ENCODE results near the gene PRKCE.

Gene PRKCE

DNA sequence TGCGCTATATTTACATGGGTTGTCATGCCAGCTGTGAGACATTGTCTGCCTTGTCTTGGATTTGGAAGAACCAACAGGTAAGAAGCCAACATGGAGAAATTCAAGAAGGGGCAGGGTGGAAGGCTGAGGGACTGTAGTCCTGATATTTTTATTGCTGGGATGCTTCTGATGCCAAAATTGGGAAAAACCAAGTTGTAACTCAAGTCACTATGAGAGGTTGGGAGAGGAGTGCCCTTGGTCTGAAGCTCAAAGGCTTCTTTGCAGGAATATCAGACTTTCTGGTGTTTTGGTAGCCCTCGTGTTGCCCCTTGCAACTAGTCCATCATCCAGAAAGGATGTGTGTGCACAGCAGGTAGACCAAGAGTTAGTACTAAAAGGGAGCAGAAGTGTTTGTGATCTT is 351.5 kb downstream of the PRKCE start:
- Histone ChIP-seq H3K9me3 (ENCODE audit: control insufficient read depth, low read length) (no peaks in the 10 kb centered on the region), H3K4me1 (ENCODE audit: control insufficient read depth, insufficient read depth, low read length) (no peaks in the 10 kb centered on the region), H3K27ac (ENCODE audit: insufficient read depth, low read depth, low read length, poor library complexity, severe bottlenecking) (no peak overlapping the region), H3K27me3 (ENCODE audit: control insufficient read depth, insufficient read depth, low read length, poor library complexity, severe bottlenecking) (no peaks in the 10 kb centered on the region), H3K36me3 (ENCODE audit: control insufficient read depth, insufficient read depth, low read length) (no peaks in the 10 kb centered on the region), H3K4me3 (ENCODE audit: insufficient read depth, low read depth, low read length) (no peak overlapping the region)
- 89 to 91% methylated on average over 2 of the region's 2 CpGs for WGBS, 2 experiments

DNA sequence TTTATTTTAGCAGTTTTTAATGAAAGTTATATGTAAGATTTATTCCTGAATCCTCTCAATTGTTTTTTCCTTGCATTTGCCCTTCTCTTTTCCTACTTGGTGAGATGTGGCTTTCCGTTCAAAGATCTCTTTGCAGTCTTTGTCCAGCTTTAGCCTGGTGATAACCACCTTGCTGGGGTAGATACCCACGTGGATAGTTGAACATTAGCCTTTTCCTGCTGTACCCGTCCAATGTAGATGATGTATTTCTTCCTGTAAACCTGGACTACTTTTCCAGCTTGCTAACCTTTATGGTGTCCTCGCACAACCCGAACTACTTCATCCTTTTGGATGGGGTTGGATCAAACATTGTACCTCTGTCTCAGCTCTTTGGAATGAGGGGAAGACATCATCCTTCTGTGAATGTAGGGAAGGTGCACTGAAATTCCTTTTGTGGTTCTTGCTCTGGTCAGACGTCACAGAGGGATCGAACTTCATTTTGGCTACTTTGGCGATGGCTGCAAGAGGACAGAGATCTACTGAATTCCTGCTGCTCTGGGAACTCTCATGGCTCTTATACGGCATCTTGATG is 352.5 kb downstream of the PRKCE start:
- no peaks in the 10 kb centered on the region for H3K27me3 ChIP-seq (ENCODE audit: control insufficient read depth, insufficient read depth, low read length, poor library complexity, severe bottlenecking)
- 93% methylated on average over 9 of the region's 9 CpGs for WGBS, 2 experiments

DNA sequence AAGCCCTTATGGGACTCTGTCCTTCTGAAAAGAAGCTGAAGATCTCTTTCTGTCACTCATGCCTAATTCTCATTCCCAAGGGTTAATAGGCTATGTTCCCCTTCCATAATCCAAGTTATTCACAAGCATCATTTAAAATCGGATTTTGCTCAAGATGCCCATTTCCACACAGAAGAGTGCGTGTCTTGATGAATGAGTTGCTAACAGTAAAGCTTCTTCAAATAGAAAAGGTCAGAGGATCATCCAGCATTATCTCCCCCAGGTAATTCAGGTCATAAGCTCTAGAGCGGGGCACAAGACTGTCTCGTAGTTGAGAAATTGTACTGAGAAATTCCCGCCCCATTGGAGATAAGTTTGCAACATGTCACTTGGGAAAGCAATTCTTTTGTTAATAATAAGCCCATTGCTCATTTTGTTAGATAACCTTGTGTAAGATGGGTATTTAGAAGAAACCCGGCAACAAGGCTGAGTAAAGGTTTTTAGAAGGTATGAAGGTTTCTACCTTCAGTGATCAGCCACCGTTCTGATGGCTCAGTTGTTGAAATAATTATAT is 355.1 kb downstream of the PRKCE start:
- Histone ChIP-seq H3K27me3 (ENCODE audit: control insufficient read depth, insufficient read depth, low read length, poor library complexity, severe bottlenecking) (no peaks in the 10 kb centered on the region), H3K36me3 (ENCODE audit: control insufficient read depth, insufficient read depth, low read length) (no peaks in the 10 kb centered on the region), H3K27ac (ENCODE audit: insufficient read depth, low read depth, low read length, poor library complexity, severe bottlenecking) (no peak overlapping the region), H3K9me3 (ENCODE audit: control insufficient read depth, low read length) (no peaks in the 10 kb centered on the region), H3K4me3 (ENCODE audit: insufficient read depth, low read depth, low read length) (no peak overlapping the region), H3K4me1 (ENCODE audit: control insufficient read depth, insufficient read depth, low read length) (no peaks in the 10 kb centered on the region)
- 91 to 94% methylated on average over 7 of the region's 7 CpGs for WGBS, 2 experiments

More for the DNA sequence above, 352.5 kb downstream of the PRKCE start:
- Histone ChIP-seq H3K36me3 (ENCODE audit: control insufficient read depth, insufficient read depth, low read length) (no peaks in the 10 kb centered on the region), H3K4me1 (ENCODE audit: control insufficient read depth, insufficient read depth, low read length) (no peaks in the 10 kb centered on the region), H3K27ac (ENCODE audit: insufficient read depth, low read depth, low read length, poor library complexity, severe bottlenecking) (no peak overlapping the region), H3K9me3 (ENCODE audit: control insufficient read depth, low read length) (no peaks in the 10 kb centered on the region), H3K4me3 (ENCODE audit: insufficient read depth, low read depth, low read length) (no peak overlapping the region)

DNA sequence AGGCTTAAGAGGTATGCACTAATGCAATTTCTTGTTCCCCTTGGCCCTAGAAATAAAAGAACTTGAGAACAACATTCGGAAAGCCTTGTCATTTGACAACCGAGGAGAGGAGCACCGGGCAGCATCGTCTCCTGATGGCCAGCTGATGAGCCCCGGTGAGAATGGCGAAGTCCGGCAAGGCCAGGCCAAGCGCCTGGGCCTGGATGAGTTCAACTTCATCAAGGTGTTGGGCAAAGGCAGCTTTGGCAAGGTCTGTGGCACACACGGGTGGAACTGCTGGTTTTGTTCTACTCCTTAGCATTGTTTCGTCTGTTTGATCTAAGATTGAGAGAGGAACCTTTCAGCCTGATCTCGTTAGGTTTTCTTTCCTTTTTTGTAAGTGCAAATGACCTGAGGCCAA is 355.9 kb downstream of the PRKCE start:
- Histone ChIP-seq H3K27me3 (ENCODE audit: control insufficient read depth, insufficient read depth, low read length, poor library complexity, severe bottlenecking) (no peaks in the 10 kb centered on the region), H3K27ac (ENCODE audit: insufficient read depth, low read depth, low read length, poor library complexity, severe bottlenecking) (no peak overlapping the region), H3K36me3 (ENCODE audit: control insufficient read depth, insufficient read depth, low read length) (no peaks in the 10 kb centered on the region), H3K4me3 (ENCODE audit: insufficient read depth, low read depth, low read length) (no peak overlapping the region), H3K9me3 (ENCODE audit: control insufficient read depth, low read length) (no peaks in the 10 kb centered on the region), H3K4me1 (ENCODE audit: control insufficient read depth, insufficient read depth, low read length) (no peaks in the 10 kb centered on the region)
- WGBS, 2 experiments: 92 to 94% methylated on average over 11 of the region's 11 CpGs

DNA sequence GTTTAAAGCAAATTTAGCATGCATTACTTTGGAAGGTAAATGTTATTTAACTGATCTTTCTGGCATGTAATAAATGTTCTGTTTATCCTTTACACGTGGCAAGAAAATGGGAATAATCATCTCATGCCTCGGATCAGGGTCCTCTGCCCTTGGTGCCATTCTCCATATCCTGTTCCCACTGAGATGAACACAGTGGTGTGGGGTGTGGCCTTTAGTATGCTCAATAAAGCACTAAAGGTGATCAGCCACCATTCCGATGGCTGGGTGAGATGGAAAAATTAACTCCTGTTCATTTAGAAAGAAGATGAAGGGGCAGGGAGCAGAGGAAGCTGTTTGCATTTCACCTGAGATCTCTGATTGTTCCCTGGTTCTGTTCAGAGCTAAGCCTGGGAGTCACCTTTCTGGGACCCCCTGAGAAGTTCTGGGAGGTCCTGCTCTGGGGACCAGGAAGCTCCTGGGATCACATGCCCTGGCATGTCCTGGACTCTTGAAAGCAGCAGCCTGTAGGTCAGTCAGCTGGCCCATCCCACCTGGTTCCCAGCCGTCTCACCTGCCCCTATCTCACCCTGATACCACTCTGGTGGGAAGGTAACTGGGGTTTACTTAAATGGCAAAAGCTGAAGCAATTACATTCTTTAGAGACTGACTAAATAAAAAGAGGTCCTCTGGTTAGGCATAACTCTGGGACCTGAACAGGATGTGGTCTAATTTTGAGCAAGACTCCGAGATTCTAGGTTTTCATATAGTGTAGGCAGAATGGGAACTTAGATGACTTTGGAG is 356.8 kb downstream of the PRKCE start:
- 72 to 73% methylated on average over 5 of the region's 5 CpGs for WGBS, 2 experiments
- H3K36me3 ChIP-seq (ENCODE audit: control insufficient read depth, insufficient read depth, low read length): no peaks in the 10 kb centered on the region
- no peaks in the 10 kb centered on the region for H3K4me1 ChIP-seq (ENCODE audit: control insufficient read depth, insufficient read depth, low read length)
- no peaks in the 10 kb centered on the region for H3K27me3 ChIP-seq (ENCODE audit: control insufficient read depth, insufficient read depth, low read length, poor library complexity, severe bottlenecking)
- no peak overlapping the region for H3K4me3 ChIP-seq (ENCODE audit: insufficient read depth, low read depth, low read length)
- no peak overlapping the region for H3K27ac ChIP-seq (ENCODE audit: insufficient read depth, low read depth, low read length, poor library complexity, severe bottlenecking)
- H3K9me3 ChIP-seq (ENCODE audit: control insufficient read depth, low read length): no peaks in the 10 kb centered on the region

DNA sequence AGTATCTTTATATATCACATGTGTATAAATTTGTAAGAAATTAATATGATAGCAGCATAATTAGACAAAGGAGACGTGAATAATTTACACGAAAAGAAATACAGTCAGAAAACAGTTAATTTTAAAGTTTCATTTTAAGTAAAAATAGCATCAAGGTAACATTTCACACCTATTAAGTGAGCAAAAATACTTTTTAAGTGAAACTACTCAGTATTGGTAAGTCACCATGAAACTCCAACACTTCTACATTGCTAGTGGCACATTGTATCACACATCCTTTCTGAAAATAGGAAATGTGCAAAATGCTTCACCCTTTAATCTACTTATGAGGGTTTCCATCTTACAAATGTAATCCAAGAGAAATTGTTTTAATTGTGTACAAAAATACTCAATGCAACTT is 357.8 kb downstream of the PRKCE start:
- Histone ChIP-seq H3K27me3 (ENCODE audit: control insufficient read depth, insufficient read depth, low read length, poor library complexity, severe bottlenecking) (no peaks in the 10 kb centered on the region), H3K4me3 (ENCODE audit: insufficient read depth, low read depth, low read length) (no peak overlapping the region), H3K4me1 (ENCODE audit: control insufficient read depth, insufficient read depth, low read length) (no peaks in the 10 kb centered on the region), H3K27ac (ENCODE audit: insufficient read depth, low read depth, low read length, poor library complexity, severe bottlenecking) (no peak overlapping the region), H3K36me3 (ENCODE audit: control insufficient read depth, insufficient read depth, low read length) (no peaks in the 10 kb centered on the region), H3K9me3 (ENCODE audit: control insufficient read depth, low read length) (no peaks in the 10 kb centered on the region)
- WGBS, 2 experiments: 100% methylated on average over 2 of the region's 2 CpGs; no CpG with 5 or more reads in 1 of the 2 experiments

DNA sequence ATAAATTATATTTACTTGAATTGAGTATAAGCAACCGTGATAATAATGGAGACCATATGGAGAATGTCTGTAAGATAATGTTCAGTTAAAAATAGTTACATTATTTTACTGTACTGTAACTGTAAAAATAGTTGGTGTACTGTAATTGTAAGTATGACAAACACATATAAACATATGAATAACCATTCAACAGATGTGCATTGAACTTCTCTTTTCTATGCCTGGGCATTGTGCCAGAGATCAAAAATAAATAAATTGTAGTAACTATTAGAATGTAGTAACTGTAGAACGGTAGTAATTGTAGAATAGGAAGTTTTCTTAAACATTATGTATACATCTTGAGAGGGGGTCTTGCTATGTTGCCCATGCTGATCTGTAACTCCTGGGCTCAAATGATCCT is 358.3 kb downstream of the PRKCE start:
- Histone ChIP-seq H3K9me3 (ENCODE audit: control insufficient read depth, low read length) (no peaks in the 10 kb centered on the region), H3K36me3 (ENCODE audit: control insufficient read depth, insufficient read depth, low read length) (no peaks in the 10 kb centered on the region), H3K27ac (ENCODE audit: insufficient read depth, low read depth, low read length, poor library complexity, severe bottlenecking) (no peak overlapping the region), H3K4me3 (ENCODE audit: insufficient read depth, low read depth, low read length) (no peak overlapping the region), H3K27me3 (ENCODE audit: control insufficient read depth, insufficient read depth, low read length, poor library complexity, severe bottlenecking) (no peaks in the 10 kb centered on the region), H3K4me1 (ENCODE audit: control insufficient read depth, insufficient read depth, low read length) (no peaks in the 10 kb centered on the region)
- 67 to 100% methylated on average over 1 to 2 of the region's 2 CpGs for WGBS, 2 experiments

DNA sequence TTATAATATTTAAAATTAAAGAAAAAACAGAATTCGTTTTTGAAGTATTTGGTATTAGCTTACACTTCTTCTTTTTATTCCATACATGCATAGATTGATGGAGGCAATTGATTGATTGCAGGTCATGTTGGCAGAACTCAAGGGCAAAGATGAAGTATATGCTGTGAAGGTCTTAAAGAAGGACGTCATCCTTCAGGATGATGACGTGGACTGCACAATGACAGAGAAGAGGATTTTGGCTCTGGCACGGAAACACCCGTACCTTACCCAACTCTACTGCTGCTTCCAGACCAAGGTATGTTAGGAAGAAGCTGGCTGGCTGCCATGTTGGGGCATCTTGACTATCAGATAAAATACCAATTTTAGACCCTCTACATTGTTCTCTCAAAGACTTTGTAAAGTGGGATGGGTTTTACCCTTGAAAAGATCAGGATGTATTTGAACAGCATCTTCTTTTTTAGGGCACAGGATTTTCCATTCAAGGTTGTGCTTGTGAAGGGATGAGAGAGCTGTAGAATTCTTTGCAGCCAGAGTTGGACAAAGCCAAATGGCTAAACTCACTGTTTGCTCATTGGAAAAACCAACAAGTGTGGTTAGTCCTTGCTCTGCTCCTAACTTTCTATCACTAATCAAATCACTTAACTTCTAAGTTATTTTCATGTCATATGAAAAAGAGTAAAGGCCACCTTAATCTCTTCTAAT is 358.9 kb downstream of the PRKCE start:
- WGBS, 2 experiments: 93 to 94% methylated on average over 4 to 5 of the region's 5 CpGs
- Histone ChIP-seq H3K4me1 (ENCODE audit: control insufficient read depth, insufficient read depth, low read length) (peaks cover 6% of the 10 kb centered on the region), H3K27me3 (ENCODE audit: control insufficient read depth, insufficient read depth, low read length, poor library complexity, severe bottlenecking) (no peaks in the 10 kb centered on the region), H3K9me3 (ENCODE audit: control insufficient read depth, low read length) (no peaks in the 10 kb centered on the region), H3K4me3 (ENCODE audit: insufficient read depth, low read depth, low read length) (no peak overlapping the region), H3K36me3 (ENCODE audit: control insufficient read depth, insufficient read depth, low read length) (no peaks in the 10 kb centered on the region), H3K27ac (ENCODE audit: insufficient read depth, low read depth, low read length, poor library complexity, severe bottlenecking) (no peak overlapping the region)

DNA sequence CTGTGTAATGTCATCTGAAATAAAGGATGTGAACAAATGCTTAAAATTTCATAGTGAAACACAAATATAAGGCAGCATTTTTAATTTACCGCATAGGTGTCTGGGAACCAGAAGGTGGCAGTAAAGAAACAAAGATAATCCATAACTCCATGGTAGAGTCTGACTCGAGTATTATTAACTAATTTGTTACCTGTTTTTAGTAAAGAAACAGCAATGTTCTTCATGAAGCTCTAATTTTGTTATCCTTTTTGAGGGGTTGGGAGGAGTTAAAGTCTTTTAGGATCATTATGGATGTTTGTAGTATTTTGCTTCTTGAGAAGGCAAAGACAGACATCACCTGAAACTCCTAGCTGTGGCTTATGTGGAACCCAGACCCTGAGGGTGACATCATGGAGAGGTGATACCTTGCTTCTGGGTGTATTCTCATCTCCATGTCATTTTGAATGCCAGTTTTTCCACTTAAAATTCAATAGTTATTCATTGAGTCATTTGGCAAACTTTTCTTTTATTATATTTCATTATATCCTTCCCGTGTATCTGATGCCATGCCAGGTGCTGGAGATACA is 359.5 kb downstream of the PRKCE start:
- Histone ChIP-seq H3K36me3 (ENCODE audit: control insufficient read depth, insufficient read depth, low read length) (no peaks in the 10 kb centered on the region), H3K27me3 (ENCODE audit: control insufficient read depth, insufficient read depth, low read length, poor library complexity, severe bottlenecking) (no peaks in the 10 kb centered on the region), H3K4me3 (ENCODE audit: insufficient read depth, low read depth, low read length) (no peak overlapping the region), H3K4me1 (ENCODE audit: control insufficient read depth, insufficient read depth, low read length) (peaks cover 12% of the 10 kb centered on the region), H3K9me3 (ENCODE audit: control insufficient read depth, low read length) (no peaks in the 10 kb centered on the region), H3K27ac (ENCODE audit: insufficient read depth, low read depth, low read length, poor library complexity, severe bottlenecking) (no peak overlapping the region)
- WGBS, 2 experiments: 68 to 71% methylated on average over 2 to 3 of the region's 3 CpGs

Data from ectodermal cell (in vitro differentiated cells).